NCI-H345 treated with DMSO at 0.1 percent for 48 hours (cell line): ENCODE results near the gene PNRC2.

Experiments used
- DNase-seq: peaks from one replicate; lab custom pipeline; 2025; ENCODE audit not compliant: unreplicated experiment; lab: John Stamatoyannopoulos, UW

PNRC2 gene, protein sequence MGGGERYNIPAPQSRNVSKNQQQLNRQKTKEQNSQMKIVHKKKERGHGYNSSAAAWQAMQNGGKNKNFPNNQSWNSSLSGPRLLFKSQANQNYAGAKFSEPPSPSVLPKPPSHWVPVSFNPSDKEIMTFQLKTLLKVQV

DNA sequence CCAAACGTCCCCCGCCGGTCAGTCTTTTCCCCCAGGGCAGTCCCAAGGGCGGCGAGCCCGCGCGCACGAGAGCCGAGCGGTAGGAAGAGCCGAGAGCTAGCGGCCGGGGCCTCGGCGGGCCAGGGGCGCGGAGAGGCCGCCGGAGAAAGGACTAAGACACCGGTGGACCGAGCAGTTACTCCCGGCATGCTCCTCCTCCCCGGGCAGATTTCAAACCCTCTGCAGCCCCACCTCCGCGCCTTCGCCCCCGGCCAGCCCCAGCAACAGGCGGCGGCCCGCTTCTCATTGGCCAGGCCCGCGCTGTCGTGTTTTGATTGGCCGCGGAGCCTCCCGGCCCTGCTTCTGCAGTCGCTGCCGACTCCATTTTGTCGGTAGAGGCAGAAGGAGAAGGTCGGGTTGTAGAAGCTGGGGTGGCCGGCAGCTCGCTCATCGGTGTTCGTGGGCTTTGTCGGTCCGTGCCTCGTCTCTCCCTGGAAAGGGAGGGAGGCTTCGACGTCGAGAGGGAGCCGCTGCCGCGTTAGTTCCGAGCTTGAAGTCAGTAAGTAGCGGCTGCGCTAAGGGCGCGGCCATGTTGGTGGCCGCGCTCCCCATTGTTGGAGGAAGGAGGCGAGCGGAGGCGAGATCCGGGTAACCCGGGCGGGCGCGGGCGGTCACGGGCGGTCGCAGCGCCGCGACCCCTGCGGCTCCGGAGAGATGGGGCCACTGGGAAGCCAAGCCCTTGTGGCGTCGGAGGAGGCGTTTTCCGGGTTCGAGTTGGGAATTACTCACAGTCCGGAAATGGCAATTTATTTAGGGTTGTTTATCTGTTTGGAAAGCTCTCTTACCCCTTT is at the start of gene PNRC2:
Gene PNRC2, plus strand, starts transcription at position 368 of the 830 bp plus-strand sequence. CDS start 1,630 bp downstream, outside the sequence.
- DNase-seq: peak; percentile 90

- no peak for DNase-seq
Observed at GRCh38 chr1:23910144-23910543, 49.5 kb upstream of the PNRC2 start.

GRCh38 chr1:23910553-23911246 is 48.9 kb upstream of the PNRC2 start:
- no peak for DNase-seq

DNA sequence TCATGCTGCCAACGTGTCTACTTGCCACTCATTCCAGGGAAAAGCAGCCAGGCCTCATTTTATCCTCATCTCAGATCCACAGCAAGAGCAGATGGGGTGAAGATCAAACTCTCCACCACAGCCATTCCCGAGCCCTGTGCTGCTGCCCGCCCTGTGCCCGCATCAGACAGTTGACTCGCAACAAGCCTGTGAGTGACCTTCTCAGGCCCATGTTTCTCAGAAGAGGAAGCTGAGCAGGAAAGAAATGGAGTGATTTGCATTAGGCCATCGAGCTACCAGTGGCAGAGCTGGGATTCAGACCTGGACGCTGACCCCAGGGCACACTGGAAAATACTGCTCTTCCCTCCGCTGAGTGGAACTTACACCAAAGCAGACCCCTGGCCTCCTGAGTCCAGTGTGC is 47.7 kb upstream of the PNRC2 start:
- DNase-seq: no peak

DNA sequence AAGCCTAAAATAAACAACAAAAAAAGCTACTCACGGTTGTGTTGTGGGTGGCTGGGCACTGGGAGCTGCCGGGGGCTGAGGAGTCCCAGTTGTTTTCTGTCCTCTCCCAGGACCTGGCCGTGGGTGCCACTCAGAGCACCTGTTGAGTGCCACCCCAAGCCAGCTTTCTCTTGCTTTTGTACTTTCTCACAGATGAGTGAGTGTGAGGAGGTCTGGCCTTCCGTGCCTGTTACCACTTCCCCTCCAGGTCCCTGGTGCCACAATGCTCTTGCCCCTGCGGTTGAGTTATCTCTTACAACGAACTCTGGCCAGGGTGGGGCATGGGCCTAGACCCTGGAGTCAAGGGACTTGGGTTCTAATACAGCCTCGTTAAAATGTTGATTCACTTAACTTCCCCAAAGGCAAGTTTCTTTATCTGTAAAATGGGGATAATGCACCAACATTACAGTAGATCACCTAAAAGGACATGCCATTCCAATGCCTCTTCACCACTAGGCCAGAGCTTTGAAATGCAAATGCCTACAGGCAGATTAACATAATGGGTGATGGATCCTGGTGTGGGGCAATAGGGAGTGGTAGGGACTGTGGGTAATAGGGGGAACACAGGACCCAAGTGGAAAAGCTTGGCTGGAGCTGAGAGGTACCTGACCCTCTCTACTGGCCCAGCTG is 46.3 kb upstream of the PNRC2 start, which contains the start of gene CNR2:
Gene CNR2, minus strand, starts transcription at position 151 of the 669 bp plus-strand sequence. CDS start 37,745 bp downstream, outside the sequence.
- DNase-seq: no peak

DNA sequence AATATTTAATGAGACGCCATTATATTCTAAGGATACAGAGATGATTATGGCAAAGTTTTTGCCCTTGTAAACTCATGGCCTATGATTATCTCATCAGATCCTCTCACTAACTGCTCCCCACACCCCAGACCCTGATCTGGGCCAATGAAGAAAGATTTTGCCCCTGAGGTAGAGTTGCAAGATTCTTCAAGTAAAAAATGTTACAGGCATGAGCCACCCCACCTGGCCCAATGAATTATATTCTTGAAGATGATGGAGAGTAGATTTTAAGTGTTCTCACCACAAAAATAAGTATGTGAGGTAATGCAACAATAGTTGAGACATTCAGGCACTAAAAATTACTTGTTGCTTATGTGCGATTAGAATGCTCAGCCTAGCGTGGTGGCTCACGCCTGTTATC is 44.7 kb upstream of the PNRC2 start:
- DNase-seq: no peak

GRCh38 chr1:23915466-23915865 is 44.2 kb upstream of the PNRC2 start:
- no peak for DNase-seq

GRCh38 chr1:23916209-23917131 is 43.2 kb upstream of the PNRC2 start:
- no peak for DNase-seq

DNA sequence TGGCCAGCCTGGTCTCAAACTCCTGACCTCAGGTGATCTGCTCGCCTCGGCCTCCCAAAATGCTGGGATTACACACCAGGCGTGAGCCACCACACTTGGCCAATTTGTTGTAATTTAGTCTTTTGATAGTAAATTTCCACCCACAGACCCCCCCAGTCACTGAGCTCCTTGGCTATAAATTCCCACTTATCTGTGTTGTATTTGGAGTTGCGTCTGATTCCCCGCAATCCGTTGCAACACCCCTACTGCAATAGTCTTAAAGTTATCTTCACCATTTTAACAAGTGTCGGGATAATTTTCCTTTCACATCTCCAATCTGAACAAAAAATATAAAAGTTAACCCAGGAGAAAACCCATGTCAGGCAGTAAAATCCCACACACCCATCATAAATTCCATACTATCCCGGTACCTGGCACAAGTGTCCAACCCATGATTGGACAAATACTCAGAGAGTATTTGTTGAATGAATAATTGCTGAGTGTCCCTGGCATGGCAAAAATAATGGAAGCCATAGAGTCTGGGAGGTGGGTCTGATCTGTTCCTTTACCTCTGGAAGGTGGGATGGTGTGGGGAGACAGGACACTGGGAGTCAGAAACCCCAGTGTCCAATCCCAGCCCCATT is 37.2 kb upstream of the PNRC2 start:
- no peak for DNase-seq

GRCh38 chr1:23923592-23924499 is 35.8 kb upstream of the PNRC2 start:
- no peak for DNase-seq

DNA sequence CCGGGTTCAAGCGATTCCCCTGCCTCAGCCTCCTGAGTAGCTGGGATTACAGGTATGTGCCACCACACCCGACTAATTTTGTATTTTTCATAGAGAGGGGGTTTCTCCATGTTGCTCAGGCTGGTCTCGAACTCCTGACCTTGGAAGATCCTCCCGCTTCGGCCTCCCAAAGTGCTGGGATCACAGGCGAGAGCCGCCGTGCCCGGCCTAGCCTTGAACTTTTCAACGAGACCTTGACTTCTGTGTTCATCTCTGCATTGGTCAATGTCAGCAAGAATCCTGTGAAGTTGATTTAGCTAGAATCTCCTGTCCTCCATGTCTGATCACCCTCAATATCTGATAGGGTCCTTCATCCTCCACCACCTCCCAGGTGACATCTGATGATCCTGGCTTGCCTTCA is 35.0 kb upstream of the PNRC2 start:
- no peak for DNase-seq

GRCh38 chr1:23925279-23925678 is 34.3 kb upstream of the PNRC2 start:
- DNase-seq: no peak

- no peak for DNase-seq
Observed at GRCh38 chr1:23927097-23927496, 32.5 kb upstream of the PNRC2 start.

DNA sequence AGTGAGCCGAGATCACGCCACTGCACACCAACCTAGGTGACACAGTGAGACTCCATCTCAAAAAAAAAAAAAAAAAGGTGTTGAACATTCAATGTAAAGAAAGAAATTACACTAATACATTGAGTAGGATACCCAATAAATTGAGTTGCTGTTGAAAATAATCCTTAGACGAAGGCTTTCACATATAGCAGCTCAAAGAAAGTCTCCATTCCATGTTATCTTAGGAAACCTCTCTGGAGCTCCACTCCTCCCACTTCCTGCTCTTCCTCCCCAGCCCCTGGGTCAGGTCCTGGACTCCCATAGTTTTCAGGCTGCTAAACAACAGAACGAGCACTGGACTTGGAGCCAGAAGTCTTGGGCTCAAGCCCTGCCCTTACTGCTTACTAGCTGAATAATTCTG is 30.8 kb upstream of the PNRC2 start:
- DNase-seq: no peak

GRCh38 chr1:23930270-23930669 is 29.4 kb upstream of the PNRC2 start:
- DNase-seq: no peak

- no peak for DNase-seq
Observed at GRCh38 chr1:23930861-23931490, 28.7 kb upstream of the PNRC2 start.

GRCh38 chr1:23931491-23931880 is 28.1 kb upstream of the PNRC2 start:
- DNase-seq: no peak

GRCh38 chr1:23936481-23937176 is 23.0 kb upstream of the PNRC2 start:
- no peak for DNase-seq
